Astrocyte (in vitro differentiated cells and primary cell): ENCODE data around the gene HEXIM2. TPM values are rescaled to one million over a fixed set of nuclear protein-coding genes. Genes with fewer than 3 reads are reported as not detected.

Experiments used
- DNase-seq: peaks from one replicate; pipeline ENCODE4 v3.0.0-alpha.2; 2010; ENCODE audit warnings: low read depth
- FAIRE-seq: peaks from 2 replicates; lab custom pipeline; 2011; peaks lifted over from hg19 to GRCh38; lab: Jason Lieb, UNC
- H2AFZ ChIP-seq: 2 replicates; pipeline ENCODE4 v1.6.0; 2012; ENCODE audit warnings: low read depth, low read length, inconsistent platforms
- H3K27ac ChIP-seq: 2 replicates; pipeline ENCODE4 v1.5.1; 2011; ENCODE audit warnings: low read depth, low read length, inconsistent platforms
- H3K27me3 ChIP-seq: 2 replicates; pipeline ENCODE4 v1.6.0; 2011; ENCODE audit warnings: low read length, inconsistent platforms; ENCODE audit not compliant: insufficient read depth
- H3K36me3 ChIP-seq: 2 replicates; pipeline ENCODE4 v1.5.1; 2011; ENCODE audit warnings: low read length, inconsistent platforms; ENCODE audit not compliant: insufficient read depth
- H3K4me1 ChIP-seq: 2 replicates; pipeline ENCODE4 v1.5.1; 2011; ENCODE audit warnings: low read length, inconsistent platforms; ENCODE audit not compliant: insufficient read depth
- H3K4me2 ChIP-seq: 2 replicates; pipeline ENCODE4 v1.6.0; 2012; ENCODE audit warnings: low read length, inconsistent platforms
- H3K4me3 ChIP-seq: 2 replicates; pipeline ENCODE4 v1.5.1; 2011; ENCODE audit warnings: low read depth, mild to moderate bottlenecking, low read length, inconsistent platforms; ENCODE audit not compliant: insufficient read depth
- H3K79me2 ChIP-seq: 2 replicates; pipeline ENCODE4 v1.6.0; 2012; ENCODE audit warnings: mild to moderate bottlenecking, low read length, inconsistent platforms; ENCODE audit not compliant: insufficient read depth
- H3K9ac ChIP-seq: 2 replicates; pipeline ENCODE4 v1.6.0; 2012; ENCODE audit warnings: mild to moderate bottlenecking, low read length, inconsistent platforms
- H3K9me3 ChIP-seq: 2 replicates; pipeline ENCODE4 v1.5.1; 2012; ENCODE audit warnings: low read depth, mild to moderate bottlenecking, low read length, inconsistent platforms; ENCODE audit not compliant: insufficient read depth
- H4K20me1 ChIP-seq: 2 replicates; pipeline ENCODE4 v1.6.0; 2012; ENCODE audit warnings: low read length, inconsistent platforms; ENCODE audit not compliant: insufficient read depth
- H3K27ac Mint-ChIP-seq: one replicate; pipeline ENCODE4 v1.8.0; 2021; ENCODE audit warnings: mild to moderate bottlenecking, mixed read lengths; ENCODE audit not compliant: unreplicated experiment
- H3K27me3 Mint-ChIP-seq: one replicate; pipeline ENCODE4 v1.8.0; 2021; ENCODE audit warnings: low read depth, mixed read lengths; ENCODE audit not compliant: unreplicated experiment
- H3K36me3 Mint-ChIP-seq: one replicate; pipeline ENCODE4 v1.8.0; 2021; ENCODE audit warnings: low read depth, mixed read lengths; ENCODE audit not compliant: unreplicated experiment
- H3K4me1 Mint-ChIP-seq: one replicate; pipeline ENCODE4 v1.8.0; 2021; ENCODE audit warnings: low read depth, mixed read lengths; ENCODE audit not compliant: unreplicated experiment
- H3K4me3 Mint-ChIP-seq: one replicate; pipeline ENCODE4 v1.8.0; 2021; ENCODE audit warnings: mild to moderate bottlenecking, moderate library complexity, mixed read lengths; ENCODE audit not compliant: unreplicated experiment
- H3K9me3 Mint-ChIP-seq: one replicate; pipeline ENCODE4 v1.8.0; 2021; ENCODE audit warnings: mild to moderate bottlenecking, mixed read lengths; ENCODE audit not compliant: unreplicated experiment
- EZH2 ChIP-seq: IDR thresholded peaks from 2 replicates; pipeline ENCODE4 v1.6.1; 2012; ENCODE audit warnings: mild to moderate bottlenecking, low read length, inconsistent platforms; ENCODE audit not compliant: insufficient read depth
- total RNA-seq: library from RNA; stranded (reverse); gene quantifications from 2 replicates; pipeline ENCODE4 v1.2.1, GENCODE V29; 2021
- TF ChIP-seq, protein P1 (sequence below): IDR thresholded peaks from 2 replicates; pipeline ENCODE4 v1.5.1; 2011; ENCODE audit warnings: low read depth, mild to moderate bottlenecking, inconsistent platforms, low read length, moderate library complexity; ENCODE audit not compliant: insufficient read depth

The HEXIM2 gene
- total RNA-seq, 1 donor from 2014 or later = 9.0 TPM

DNA sequence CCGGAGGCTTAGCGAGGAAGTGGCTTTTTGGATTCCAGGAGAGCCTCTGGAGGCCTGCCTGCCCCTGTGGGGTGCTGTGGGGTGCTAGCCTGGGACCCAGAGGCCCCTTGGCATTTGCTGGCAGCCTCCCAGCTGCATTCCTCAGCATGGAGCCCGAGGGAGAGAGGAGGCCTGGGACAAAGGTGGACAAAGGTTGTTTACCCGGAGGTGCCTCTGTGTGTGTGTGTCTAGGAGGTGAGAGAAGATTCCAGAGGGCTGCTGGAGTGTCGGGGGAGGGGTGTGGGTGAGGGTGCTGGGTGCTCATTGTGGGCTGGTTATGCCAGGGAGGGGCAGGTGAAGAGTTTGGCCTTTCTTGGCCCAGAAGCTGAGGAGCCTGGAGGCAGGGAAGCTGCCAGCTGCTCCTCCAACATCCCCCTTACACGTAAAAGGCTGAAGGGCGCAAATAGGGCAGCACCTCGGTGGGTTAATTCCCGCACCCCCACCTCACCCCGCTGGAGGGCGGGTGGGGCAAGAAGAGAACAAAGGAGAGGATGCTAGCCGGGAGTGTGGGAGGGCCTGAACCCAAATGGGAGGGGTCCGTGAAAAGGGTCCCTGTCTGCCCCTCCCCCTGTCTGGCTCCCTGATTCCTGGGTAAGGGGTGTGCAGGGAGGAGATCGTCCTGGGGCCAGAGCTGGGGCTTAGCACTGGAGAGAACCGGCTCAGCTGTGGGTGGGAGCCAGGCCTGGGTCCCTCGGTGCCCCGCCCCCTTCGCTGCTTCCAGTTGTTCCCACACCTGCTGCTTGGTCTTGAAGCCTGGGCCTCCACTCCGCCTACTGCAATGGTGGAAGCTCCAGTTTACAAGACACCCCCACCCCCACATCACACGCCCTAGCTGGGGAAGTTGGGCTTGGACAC is 9.9 kb downstream of the HEXIM2 start:
- Histone ChIP-seq H3K4me1 (peaks cover 31% of the 10 kb centered on the region), H3K4me3 (peak overlapping the region; percentile 19), H2AFZ (peak overlapping the region; percentile 72), H3K27ac (peak overlapping the region; percentile 62), H3K9ac (peak overlapping the region; percentile 67), H3K36me3 (no peaks in the 10 kb centered on the region), H3K4me2 (peak overlapping the region; percentile 71), H3K27me3 (no peaks in the 10 kb centered on the region), H4K20me1 (no peaks in the 10 kb centered on the region), H3K9me3 (no peaks in the 10 kb centered on the region), H3K79me2 (no peaks in the 10 kb centered on the region)
- DNase-seq = no peak
- Mint-ChIP-seq H3K4me1 (peaks cover 23% of the 10 kb centered on the region), H3K27me3 (no peaks in the 10 kb centered on the region), H3K27ac (peak overlapping the region; percentile 94), H3K9me3 (no peaks in the 10 kb centered on the region), H3K36me3 (peaks cover 9% of the 10 kb centered on the region), H3K4me3 (no peak overlapping the region)
- no peak for FAIRE-seq
- no peak for TF ChIP-seq EZH2
- TF ChIP-seq, protein P1, sequence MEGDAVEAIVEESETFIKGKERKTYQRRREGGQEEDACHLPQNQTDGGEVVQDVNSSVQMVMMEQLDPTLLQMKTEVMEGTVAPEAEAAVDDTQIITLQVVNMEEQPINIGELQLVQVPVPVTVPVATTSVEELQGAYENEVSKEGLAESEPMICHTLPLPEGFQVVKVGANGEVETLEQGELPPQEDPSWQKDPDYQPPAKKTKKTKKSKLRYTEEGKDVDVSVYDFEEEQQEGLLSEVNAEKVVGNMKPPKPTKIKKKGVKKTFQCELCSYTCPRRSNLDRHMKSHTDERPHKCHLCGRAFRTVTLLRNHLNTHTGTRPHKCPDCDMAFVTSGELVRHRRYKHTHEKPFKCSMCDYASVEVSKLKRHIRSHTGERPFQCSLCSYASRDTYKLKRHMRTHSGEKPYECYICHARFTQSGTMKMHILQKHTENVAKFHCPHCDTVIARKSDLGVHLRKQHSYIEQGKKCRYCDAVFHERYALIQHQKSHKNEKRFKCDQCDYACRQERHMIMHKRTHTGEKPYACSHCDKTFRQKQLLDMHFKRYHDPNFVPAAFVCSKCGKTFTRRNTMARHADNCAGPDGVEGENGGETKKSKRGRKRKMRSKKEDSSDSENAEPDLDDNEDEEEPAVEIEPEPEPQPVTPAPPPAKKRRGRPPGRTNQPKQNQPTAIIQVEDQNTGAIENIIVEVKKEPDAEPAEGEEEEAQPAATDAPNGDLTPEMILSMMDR = no peak

DNA sequence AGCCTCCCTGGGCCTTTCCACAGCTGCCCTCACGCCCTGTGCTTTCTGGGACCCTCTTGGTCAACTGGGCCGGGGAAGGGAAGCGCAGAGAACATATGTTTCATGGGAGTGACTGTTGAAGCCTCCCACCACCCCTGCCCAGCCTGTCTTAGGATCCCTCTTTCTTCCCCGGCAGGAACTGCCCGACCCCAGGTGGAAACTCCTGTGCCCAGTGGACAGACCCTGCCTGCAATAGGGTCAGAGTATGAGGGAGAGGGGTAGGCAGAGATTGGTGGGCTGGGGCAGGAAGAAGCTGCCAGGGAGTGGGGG is 10.5 kb downstream of the HEXIM2 start:
- no peaks in the 10 kb centered on the region for H3K9me3 ChIP-seq
- peaks cover 31% of the 10 kb centered on the region for H3K4me1 ChIP-seq
- Mint-ChIP-seq H3K4me3 (no peak overlapping the region), H3K4me1 (peaks cover 23% of the 10 kb centered on the region), H3K9me3 (no peaks in the 10 kb centered on the region), H3K27ac (peak overlapping the region; percentile 81), H3K27me3 (no peaks in the 10 kb centered on the region), H3K36me3 (peaks cover 9% of the 10 kb centered on the region)
- no peaks in the 10 kb centered on the region for H4K20me1 ChIP-seq
- H3K36me3 ChIP-seq = no peaks in the 10 kb centered on the region
- no peaks in the 10 kb centered on the region for H3K27me3 ChIP-seq
- H3K27ac ChIP-seq = peak overlapping the region; percentile 42
- TF ChIP-seq EZH2 = no peak
- TF ChIP-seq, protein P1 = no peak
- FAIRE-seq = no peak
- H2AFZ ChIP-seq = peak overlapping the region; percentile 72
- DNase-seq = no peak
- H3K9ac ChIP-seq = peak overlapping the region; percentile 18
- no peaks in the 10 kb centered on the region for H3K79me2 ChIP-seq
- H3K4me3 ChIP-seq = no peak overlapping the region
- H3K4me2 ChIP-seq = peak overlapping the region; percentile 71
